Measurements from ENCODE around the gene SLC25A21.
"Not testable (repeated sequence)": the region's sequence is repeated elsewhere in the genome, so short reads cannot be mapped to it uniquely, and the experiment has no call there.

SLC25A21 gene

DNA sequence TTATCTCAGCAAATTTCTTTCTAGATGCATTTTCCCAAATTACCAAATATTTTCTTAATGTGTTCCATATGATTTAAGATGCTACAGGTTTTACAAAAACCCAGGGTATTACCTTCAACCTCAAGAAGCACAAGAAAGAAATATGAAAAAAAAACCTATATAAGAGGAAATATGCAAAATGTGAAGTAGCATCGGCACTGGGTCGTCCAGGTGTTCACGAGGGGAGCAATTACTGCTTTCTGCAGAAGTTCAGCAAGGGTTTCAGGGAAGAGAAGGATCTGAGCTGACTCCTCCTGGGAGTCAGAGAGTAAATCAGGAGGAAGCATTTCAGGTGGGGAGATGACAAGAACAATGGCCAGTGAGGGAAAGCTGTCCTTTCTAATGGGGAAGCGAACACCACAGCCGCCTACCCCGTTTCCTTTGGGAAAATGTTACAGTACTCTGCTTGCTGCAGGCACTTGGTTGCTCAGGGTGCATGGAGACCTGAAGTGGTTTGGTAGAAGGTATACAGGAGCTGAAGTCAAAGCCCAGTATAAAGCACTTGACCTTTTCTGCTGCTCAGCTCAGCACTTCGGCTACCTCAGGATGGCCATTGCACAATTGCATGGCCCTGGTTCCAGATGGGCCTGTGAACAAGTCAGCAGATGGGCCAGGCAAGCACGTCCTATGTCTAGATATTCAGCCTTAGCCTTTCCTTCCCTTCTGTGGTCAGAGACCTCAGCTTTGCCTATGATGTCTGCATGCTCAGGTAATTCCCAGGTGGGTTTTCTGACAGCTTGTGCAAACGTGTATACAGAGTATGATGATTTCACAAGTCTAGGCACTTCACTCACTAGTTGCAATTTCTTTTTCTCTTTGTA is 355.1 kb downstream of the SLC25A21 start:
- no peak for FAIRE-seq
- DNase-seq (ENCODE audit: extremely low spot score, insufficient read length, low read depth) = no peak

- no peak for FAIRE-seq
- DNase-seq (ENCODE audit: extremely low spot score, insufficient read length, low read depth) = no peak
Observed at GRCh38 chr14:36816481-36816880, 355.9 kb downstream of the SLC25A21 start.

GRCh38 chr14:36814783-36815182 is 357.6 kb downstream of the SLC25A21 start:
- DNase-seq (ENCODE audit: extremely low spot score, insufficient read length, low read depth); FAIRE-seq: not testable (repeated sequence)

DNA sequence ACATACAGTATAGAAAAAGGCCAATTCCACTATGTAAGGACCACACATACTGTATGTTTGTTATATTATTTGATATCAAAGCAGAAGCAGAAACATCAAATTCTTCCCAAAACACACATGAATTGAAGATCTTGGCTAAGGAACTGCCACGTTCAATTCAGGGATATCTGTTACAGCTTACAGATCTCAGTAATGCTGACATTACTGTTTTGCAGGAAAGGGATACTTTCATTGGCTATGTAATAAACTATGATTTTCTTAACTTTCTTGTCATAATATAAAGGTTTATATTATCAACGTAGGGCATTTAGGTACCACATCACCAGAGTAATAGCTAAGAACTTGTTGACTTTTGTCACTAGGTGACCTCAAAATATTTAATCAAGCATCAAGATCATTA is 362.2 kb downstream of the SLC25A21 start:
- FAIRE-seq = no peak
- no peak for DNase-seq (ENCODE audit: extremely low spot score, insufficient read length, low read depth)

GRCh38 chr14:36807727-36808126 is 364.7 kb downstream of the SLC25A21 start:
- FAIRE-seq (no peak), DNase-seq (ENCODE audit: extremely low spot score, insufficient read length, low read depth) (no peak)

GRCh38 chr14:36805131-36805559 is 367.3 kb downstream of the SLC25A21 start:
- DNase-seq (ENCODE audit: extremely low spot score, insufficient read length, low read depth) (no peak), FAIRE-seq (no peak)

GRCh38 chr14:36797634-36798033 is 374.8 kb downstream of the SLC25A21 start:
- DNase-seq (ENCODE audit: extremely low spot score, insufficient read length, low read depth) = no peak
- no peak for FAIRE-seq

GRCh38 chr14:36791402-36791801 is 381.0 kb downstream of the SLC25A21 start:
- DNase-seq (ENCODE audit: extremely low spot score, insufficient read length, low read depth) (no peak), FAIRE-seq (no peak)

GRCh38 chr14:36785511-36785910 is 386.9 kb downstream of the SLC25A21 start:
- DNase-seq (ENCODE audit: extremely low spot score, insufficient read length, low read depth) (no peak), FAIRE-seq (no peak)

DNA sequence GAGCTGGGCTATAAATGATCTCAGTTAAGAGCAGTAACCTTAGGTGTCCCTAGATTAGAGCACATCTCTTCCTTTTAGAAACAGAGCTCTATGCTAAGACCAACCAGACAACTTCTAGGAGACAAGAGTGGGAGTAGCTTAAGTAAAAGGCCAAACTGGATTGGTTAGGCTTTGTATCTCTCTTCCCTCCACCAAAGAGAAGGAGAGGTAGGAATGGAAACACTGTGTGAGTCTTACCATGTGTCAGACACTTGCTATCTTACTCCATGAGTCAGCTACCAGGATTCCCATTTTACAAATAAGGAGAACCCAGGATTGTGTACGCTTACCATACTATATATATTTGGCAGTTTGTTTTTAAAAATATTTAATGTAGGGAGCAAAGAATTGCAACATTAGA is 387.9 kb downstream of the SLC25A21 start:
- DNase-seq (ENCODE audit: extremely low spot score, insufficient read length, low read depth) = no peak
- FAIRE-seq = no peak

GRCh38 chr14:36781897-36782296 is 390.5 kb downstream of the SLC25A21 start:
- FAIRE-seq (no peak), DNase-seq (ENCODE audit: extremely low spot score, insufficient read length, low read depth) (no peak)

DNA sequence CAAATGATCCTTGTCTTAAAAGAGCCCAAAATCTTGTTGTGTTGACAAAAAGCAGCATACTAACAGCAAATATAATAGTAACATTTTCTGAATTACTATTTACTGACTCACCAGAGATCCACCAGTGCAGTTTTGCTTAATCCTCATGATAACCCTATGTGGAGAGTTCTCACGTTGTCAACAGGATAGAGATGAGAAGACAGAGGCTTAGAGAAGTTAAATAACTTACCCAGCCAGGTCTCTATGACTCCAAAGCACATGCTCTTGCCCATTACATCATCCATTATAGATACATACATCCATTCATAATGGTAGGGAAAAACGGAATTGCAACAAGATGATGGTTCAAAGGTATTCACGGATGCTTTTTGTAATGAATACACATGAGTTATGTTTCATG is 398.8 kb downstream of the SLC25A21 start:
- DNase-seq (ENCODE audit: extremely low spot score, insufficient read length, low read depth) (no peak), FAIRE-seq (no peak)

DNA sequence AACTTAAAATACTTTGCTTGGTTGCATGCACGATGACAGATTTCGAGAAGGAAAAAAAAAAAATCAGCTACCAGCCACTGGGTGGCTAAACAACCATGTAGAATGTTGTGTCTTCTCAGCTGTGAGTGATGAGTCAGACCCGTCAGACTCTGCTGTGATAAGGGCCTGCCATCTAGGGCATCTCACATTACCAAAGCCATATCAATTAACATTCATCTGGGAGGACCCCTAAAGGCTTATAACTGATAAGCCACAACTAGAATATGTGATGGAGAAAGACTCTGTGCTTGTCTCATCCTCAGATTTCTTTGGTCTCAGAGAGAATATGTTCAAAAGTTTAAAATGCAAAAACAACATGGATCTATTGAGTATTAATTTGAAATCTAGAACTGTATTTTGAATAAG is 399.3 kb downstream of the SLC25A21 start:
- DNase-seq (ENCODE audit: extremely low spot score, insufficient read length, low read depth) (no peak), FAIRE-seq (no peak)

- FAIRE-seq (no peak), DNase-seq (ENCODE audit: extremely low spot score, insufficient read length, low read depth) (no peak)
Observed at GRCh38 chr14:36771028-36771640, 401.3 kb downstream of the SLC25A21 start.

- FAIRE-seq = no peak
Observed at GRCh38 chr14:36768638-36769337, 403.6 kb downstream of the SLC25A21 start.

GRCh38 chr14:36767603-36768281 is 404.7 kb downstream of the SLC25A21 start:
- no peak for FAIRE-seq
- DNase-seq (ENCODE audit: extremely low spot score, insufficient read length, low read depth) = no peak

More at GRCh38 chr14:36768638-36769337, 403.6 kb downstream of the SLC25A21 start:
- DNase-seq (ENCODE audit: extremely low spot score, insufficient read length, low read depth) = no peak

- DNase-seq (ENCODE audit: extremely low spot score, insufficient read length, low read depth) = no peak
- no peak for FAIRE-seq
Observed at GRCh38 chr14:36766974-36767373, 405.4 kb downstream of the SLC25A21 start.

- DNase-seq (ENCODE audit: extremely low spot score, insufficient read length, low read depth) (no peak), FAIRE-seq (no peak)
Observed at GRCh38 chr14:36757734-36758601, 414.4 kb downstream of the SLC25A21 start.

- FAIRE-seq (no peak), DNase-seq (ENCODE audit: extremely low spot score, insufficient read length, low read depth) (no peak)
Observed at GRCh38 chr14:36756226-36756625, 416.2 kb downstream of the SLC25A21 start.

All from GM18507 (cell line).